Coronary artery (tissue), 2 donors: ENCODE measurements around the gene KIDINS220.

Experiments used
- DNase-seq: peaks from one replicate; pipeline ENCODE4 v3.0.0-alpha.2; 2017; ENCODE audit warnings: low spot score
- H3K27ac ChIP-seq, 2 donors: fragments of 200-600 bp; sonication (generic); one replicate each; pipeline ENCODE4 v1.5.1; 2016 to 2019
- H3K4me3 ChIP-seq: fragments of 200-600 bp; sonication (generic); 2 replicates; pipeline ENCODE4 v1.5.1; 2016; ENCODE audit warnings: mild to moderate bottlenecking, moderate library complexity
- TF ChIP-seq, protein P1 (sequence below): fragments of 200-600 bp; sonication (generic); IDR thresholded peaks from one replicate; pipeline ENCODE4 v1.5.1; 2019; ENCODE audit warnings: antibody characterized with exemption

Gene KIDINS220

DNA sequence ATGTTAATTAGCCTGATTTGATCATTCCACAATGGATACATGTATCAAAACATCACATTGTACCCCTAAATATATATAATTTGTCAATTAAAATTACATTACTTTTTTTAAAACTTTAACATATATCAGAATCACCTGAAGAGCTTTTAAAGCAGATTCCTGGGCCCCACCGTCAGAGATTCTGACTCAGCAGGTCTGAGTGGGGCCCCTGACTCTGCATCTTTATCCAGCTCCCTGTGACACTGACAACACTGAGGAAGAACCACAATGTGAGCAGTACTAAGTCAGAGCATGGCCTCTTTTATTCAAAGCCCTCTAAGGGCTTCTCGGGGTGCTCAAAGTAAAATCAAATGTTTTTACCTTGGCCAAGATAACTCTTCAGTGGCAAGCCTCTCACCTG lies 9.7 kb downstream of the KIDINS220 start:
- TF ChIP-seq, protein P1, sequence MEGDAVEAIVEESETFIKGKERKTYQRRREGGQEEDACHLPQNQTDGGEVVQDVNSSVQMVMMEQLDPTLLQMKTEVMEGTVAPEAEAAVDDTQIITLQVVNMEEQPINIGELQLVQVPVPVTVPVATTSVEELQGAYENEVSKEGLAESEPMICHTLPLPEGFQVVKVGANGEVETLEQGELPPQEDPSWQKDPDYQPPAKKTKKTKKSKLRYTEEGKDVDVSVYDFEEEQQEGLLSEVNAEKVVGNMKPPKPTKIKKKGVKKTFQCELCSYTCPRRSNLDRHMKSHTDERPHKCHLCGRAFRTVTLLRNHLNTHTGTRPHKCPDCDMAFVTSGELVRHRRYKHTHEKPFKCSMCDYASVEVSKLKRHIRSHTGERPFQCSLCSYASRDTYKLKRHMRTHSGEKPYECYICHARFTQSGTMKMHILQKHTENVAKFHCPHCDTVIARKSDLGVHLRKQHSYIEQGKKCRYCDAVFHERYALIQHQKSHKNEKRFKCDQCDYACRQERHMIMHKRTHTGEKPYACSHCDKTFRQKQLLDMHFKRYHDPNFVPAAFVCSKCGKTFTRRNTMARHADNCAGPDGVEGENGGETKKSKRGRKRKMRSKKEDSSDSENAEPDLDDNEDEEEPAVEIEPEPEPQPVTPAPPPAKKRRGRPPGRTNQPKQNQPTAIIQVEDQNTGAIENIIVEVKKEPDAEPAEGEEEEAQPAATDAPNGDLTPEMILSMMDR = no peak
- no peak for DNase-seq
- no peak overlapping the region for H3K4me3 ChIP-seq
- no peak overlapping the region for H3K27ac ChIP-seq

DNA sequence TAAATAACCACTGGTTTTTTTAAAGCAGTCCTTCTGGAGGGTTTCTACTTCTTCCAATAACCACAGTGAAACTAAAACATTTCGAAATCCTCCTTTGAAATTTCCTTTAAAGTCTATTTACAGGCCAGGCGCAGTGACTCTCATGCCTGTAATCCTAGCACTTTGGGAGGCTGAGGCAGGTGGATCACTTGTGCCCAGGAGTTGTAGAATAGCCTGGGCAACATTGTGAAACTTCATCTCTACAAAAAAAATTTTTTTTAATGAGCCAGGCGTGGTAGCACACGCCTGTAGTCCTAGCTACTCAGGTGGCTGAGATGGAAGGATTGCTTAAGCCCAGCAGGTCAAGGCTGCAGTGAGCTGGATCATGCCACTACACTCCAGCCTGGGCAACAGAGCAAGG lies 15.2 kb downstream of the KIDINS220 start:
- TF ChIP-seq, protein P1 = no peak
- no peak for DNase-seq
- Histone ChIP-seq H3K4me3 (no peak overlapping the region), H3K27ac (peak overlapping the region; percentile 58 to 74)

DNA sequence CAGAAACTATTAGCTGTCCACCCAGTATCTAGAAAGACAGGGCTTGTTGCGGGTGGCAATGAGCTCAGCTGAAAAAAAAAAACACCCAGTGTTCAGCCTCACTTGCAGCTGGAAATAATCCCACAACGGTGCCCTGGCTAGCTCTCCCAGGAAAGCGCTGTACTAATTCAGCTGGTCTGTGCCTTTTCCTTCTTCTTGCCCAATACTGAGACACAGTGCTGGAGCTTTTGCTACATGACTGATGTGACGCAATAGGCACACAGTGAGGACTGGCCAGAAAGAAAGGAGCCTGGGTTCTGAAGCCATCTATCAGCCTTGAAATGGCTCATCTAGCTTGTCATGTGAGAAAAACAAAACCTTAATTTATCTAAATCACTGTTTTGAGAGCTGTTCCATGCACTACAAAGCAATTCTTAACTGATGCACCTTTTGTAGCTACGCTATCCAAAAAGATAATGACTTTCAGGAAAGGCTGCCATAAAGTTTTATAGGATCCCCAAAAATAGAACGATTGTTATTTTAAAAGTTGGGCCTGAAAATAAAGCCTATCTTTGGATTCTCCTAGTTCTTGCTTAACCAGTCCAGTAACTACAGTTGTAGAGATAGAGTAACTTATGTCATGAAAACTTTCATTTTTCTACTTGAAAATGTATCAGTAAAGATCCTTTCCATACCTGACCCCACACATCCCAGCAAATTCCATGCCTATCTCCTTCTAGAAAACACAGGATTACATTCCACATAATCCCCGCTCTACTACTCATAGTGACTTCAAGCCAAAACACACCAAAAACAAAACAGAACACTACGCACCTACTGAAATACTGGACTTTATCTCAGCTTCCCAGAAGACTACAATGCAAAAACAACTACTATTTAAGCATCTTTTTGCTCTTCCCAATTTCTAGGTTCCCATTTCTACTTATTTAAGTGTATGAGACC lies 15.9 kb downstream of the KIDINS220 start:
- no peak overlapping the region for H3K4me3 ChIP-seq
- peak; percentile 78 for DNase-seq
- TF ChIP-seq, protein P1 = no peak
- H3K27ac ChIP-seq = peak overlapping the region; percentile 58 to 74

DNA sequence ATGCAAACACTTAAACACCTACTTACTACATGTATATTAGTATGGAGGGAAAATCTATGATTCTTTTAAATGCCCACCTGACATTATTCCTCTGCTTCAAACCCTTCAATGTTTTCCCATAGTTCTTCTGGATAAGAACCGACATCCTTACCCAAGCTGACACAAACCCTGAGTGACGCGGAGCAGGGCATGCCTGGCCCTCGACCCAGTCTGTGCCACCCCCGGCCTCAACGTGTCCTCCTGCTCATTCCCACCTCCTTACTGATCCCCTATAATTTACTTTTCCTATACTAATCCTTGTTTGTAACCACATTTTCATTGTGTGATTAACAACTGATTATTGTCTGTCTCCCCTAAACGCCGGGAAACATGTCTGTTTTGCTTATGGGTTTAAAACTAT lies 17.5 kb downstream of the KIDINS220 start:
- H3K27ac ChIP-seq = no peak overlapping the region
- DNase-seq = no peak
- no peak overlapping the region for H3K4me3 ChIP-seq
- TF ChIP-seq, protein P1 = no peak

DNA sequence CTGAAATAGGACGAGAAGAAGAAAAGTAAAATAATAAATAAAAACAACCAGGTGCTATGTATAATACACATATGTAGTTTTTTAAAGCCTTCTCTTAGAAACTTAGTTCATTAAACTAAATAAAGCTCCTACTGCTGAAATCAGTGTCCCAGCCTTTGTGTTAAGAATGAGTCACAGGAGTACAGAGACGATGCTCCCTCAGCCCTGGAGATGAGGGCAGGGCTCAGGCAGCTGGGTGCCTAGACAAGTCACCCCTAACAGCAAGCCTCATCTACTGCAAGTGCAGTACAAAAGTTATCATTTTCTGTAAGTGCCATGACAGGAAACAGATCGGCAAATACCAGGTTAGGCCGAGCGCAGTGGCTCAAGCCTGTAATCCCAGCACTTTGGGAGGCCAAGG lies 18.2 kb downstream of the KIDINS220 start:
- Histone ChIP-seq H3K4me3 (no peak overlapping the region), H3K27ac (no peak overlapping the region)
- no peak for DNase-seq
- TF ChIP-seq, protein P1 = no peak

DNA sequence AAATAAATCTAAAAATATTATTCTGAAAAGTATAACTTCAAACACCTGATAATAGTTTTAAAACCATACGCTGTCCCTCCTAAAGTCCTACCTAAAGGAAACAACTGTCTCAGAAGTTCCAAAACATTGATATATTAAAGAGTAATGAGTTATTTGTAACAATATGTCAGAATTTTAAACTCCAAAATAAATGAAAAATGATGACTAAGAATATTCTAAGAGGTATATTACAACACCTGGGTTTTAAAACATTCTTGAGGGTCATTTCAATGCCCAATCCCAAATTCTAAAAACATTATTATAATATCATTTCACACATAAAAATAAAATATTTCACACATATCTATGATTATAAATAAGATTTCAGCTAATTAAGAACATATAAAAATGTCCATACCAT lies 20.2 kb downstream of the KIDINS220 start:
- no peak for DNase-seq
- TF ChIP-seq, protein P1 = no peak
- no peak overlapping the region for H3K4me3 ChIP-seq

More for the DNA sequence above, 20.2 kb downstream of the KIDINS220 start:
- H3K27ac ChIP-seq = no peak overlapping the region
